Upper lobe of left lung (tissue), 6 donors: ENCODE data around the gene TBC1D8. TPM values are rescaled to one million over a fixed set of nuclear protein-coding genes. Genes with fewer than 3 reads are reported as not detected.

Source experiments
- ATAC-seq, 2 donors: fragments of 200-7000 bp; cut with Tn5 transposase; one replicate each; pipeline ENCODE4 v1.9.1; 2022; ENCODE audit warnings: mild to moderate bottlenecking in 2 of 2, moderate library complexity in 2 of 2; ENCODE audit not compliant: low FRiP score in 2 of 2
- DNase-seq, 2 donors: peaks; one replicate each; pipeline ENCODE4 v3.0.0-alpha.2; 2019 to 2020
- H3K27ac ChIP-seq, 4 donors: fragments of 200-600 bp; sonication (generic); one replicate each; pipeline ENCODE4 v1.5.1; 2016 to 2019
- H3K27me3 ChIP-seq, 4 donors: fragments of 200-600 bp; sonication (generic); one replicate each; pipeline ENCODE4 v1.5.1; 2017 to 2019
- H3K36me3 ChIP-seq, 4 donors: fragments of 200-600 bp; sonication (generic); one replicate each; pipeline ENCODE4 v1.5.1; 2016 to 2019
- H3K4me1 ChIP-seq, 4 donors: fragments of 200-600 bp; sonication (generic); one replicate each; pipeline ENCODE4 v1.5.1; 2018 to 2019
- H3K4me3 ChIP-seq, 4 donors: fragments of 200-600 bp; sonication (generic); one replicate each; pipeline ENCODE4 v1.5.1; 2017 to 2019; ENCODE audit warnings: mild to moderate bottlenecking in 2 of 4, moderate library complexity in 1 of 4
- H3K9me3 ChIP-seq, 4 donors: fragments of 200-600 bp; sonication (generic); one replicate each; pipeline ENCODE4 v1.5.1; 2018 to 2019
- EP300 ChIP-seq, 4 donors: sonication (generic); formaldehyde crosslinking; IDR thresholded peaks; one replicate each; pipeline ENCODE4 v1.5.1; 2017; ENCODE audit warnings: antibody characterized with exemption in 4 of 4, control low read depth in 2 of 4
- POLR2A ChIP-seq, 4 donors: fragments of 450-650 bp; IDR thresholded peaks; one replicate each; pipeline ENCODE4 v1.5.1; 2016 to 2017; ENCODE audit warnings: antibody characterized with exemption in 4 of 4, mild to moderate bottlenecking in 2 of 4
- POLR2AphosphoS5 ChIP-seq, 2 donors: sonication (generic); formaldehyde crosslinking; IDR thresholded peaks; one replicate each; pipeline ENCODE4 v1.5.1; 2017; ENCODE audit warnings: antibody characterized with exemption in 2 of 2
- WGBS, 2 donors: methylation state at CpG; one replicate each; pipeline ENCODE4 v1.1.5; 2017 to 2018; 5-methylcytosine and 5-hydroxymethylcytosine counted together
- total RNA-seq, 6 donors: library from RNA; depleted of rRNA in 4 of 6; stranded (reverse); fragments of >200 nt in 4 of 6; gene quantifications; one replicate each; pipeline versions ENCODE4 v1.1.0 to v1.2.1, GENCODE V29; 2016 to 2021
- TF ChIP-seq, protein P1 (sequence below), 6 experiments: fragments of 450-650 bp in 4 of 6; fragments of 200-600 bp in 2 of 6; sonication (generic) in 2 of 6; IDR thresholded peaks; one replicate each; pipeline ENCODE4 v1.5.1; 2016 to 2019; ENCODE audit warnings: antibody characterized with exemption in 6 of 6
- donor health status: DM: no; HTN: no; CAD: no; lungs with moderate emphysema.
- donor health status: DM: no; HTN: yes; CAD: no; lungs with severe emphysema.

Gene TBC1D8
- total RNA-seq, 6 donors from 2014 or later: 21.0 to 133 (median 56.8) TPM

DNA sequence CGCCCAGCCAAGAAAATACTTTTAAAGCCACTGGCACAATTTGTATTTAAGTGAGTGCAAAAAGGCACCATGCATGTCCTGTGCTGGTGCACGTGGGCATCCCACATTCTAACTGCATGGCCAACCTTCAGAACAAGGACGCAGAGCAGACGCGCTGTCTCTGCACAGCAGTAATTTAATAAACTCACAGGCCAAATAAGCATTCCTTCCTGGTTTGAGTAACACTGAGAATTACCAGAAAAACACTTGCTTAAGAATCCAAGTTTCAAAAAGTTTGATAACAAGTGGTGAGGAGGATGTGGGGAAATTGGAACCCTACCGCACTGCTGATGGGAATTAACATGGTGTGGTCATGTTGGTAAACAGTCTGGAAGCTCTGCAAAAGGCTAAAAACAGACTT is 110.4 kb downstream of the TBC1D8 start:
- Histone ChIP-seq H3K4me1 (peaks cover 0 to 4% (median 0%) of the 10 kb centered on the region in 4 donors), H3K27ac (peak overlapping the region in 2 of 4 donors; percentile 35), H3K27me3 (no peaks in the 10 kb centered on the region), H3K9me3 (no peaks in the 10 kb centered on the region), H3K36me3 (peaks cover 4 to 48% (median 28%) of the 10 kb centered on the region in 4 donors), H3K4me3 (no peak overlapping the region)
- TF ChIP-seq EP300 (IDR thresholded peaks at IDR 0.05) (no peak), POLR2A (IDR thresholded peaks at IDR 0.05) (no peak), POLR2AphosphoS5 (IDR thresholded peaks at IDR 0.05) (no peak)
- TF ChIP-seq, protein P1, sequence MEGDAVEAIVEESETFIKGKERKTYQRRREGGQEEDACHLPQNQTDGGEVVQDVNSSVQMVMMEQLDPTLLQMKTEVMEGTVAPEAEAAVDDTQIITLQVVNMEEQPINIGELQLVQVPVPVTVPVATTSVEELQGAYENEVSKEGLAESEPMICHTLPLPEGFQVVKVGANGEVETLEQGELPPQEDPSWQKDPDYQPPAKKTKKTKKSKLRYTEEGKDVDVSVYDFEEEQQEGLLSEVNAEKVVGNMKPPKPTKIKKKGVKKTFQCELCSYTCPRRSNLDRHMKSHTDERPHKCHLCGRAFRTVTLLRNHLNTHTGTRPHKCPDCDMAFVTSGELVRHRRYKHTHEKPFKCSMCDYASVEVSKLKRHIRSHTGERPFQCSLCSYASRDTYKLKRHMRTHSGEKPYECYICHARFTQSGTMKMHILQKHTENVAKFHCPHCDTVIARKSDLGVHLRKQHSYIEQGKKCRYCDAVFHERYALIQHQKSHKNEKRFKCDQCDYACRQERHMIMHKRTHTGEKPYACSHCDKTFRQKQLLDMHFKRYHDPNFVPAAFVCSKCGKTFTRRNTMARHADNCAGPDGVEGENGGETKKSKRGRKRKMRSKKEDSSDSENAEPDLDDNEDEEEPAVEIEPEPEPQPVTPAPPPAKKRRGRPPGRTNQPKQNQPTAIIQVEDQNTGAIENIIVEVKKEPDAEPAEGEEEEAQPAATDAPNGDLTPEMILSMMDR (IDR thresholded peaks at IDR 0.05): no peak
- 78 to 80% methylated on average over 5 to 6 of the region's 6 CpGs for WGBS, 2 donors
- ATAC-seq: no peak
- no peak for DNase-seq

DNA sequence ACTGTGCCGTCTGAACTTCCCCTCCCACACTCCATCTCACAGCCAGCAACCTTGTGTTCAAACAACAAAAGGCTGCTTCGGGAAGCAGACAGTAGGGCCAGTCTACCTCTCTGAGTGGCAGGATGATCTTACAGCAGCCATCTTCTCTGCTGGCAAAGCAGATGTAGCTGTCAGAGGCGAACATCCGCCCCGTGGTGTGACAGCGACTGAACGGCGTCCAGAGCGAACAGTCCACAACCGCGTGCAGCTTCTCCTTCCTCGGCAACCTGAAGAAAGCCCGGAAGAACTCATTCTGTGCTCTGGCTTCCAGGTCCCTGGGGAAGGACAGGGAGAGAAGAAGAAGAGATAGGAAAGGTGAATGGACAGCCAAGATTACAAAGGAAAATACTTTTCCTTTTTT is 111.1 kb downstream of the TBC1D8 start:
- no peaks in the 10 kb centered on the region for H3K27me3 ChIP-seq
- DNase-seq: no peak
- H3K9me3 ChIP-seq: no peaks in the 10 kb centered on the region
- H3K4me1 ChIP-seq: peaks cover 0 to 4% (median 0%) of the 10 kb centered on the region in 4 donors
- peak overlapping the region in 1 of 4 donors; percentile 1 for H3K27ac ChIP-seq
- H3K36me3 ChIP-seq: peaks cover 4 to 55% (median 35%) of the 10 kb centered on the region in 4 donors
- WGBS, 2 donors: 88 to 91% methylated on average over 13 of the region's 13 CpGs
- no peak overlapping the region for H3K4me3 ChIP-seq
- TF ChIP-seq POLR2AphosphoS5 (IDR thresholded peaks at IDR 0.05) (no peak), POLR2A (IDR thresholded peaks at IDR 0.05) (no peak), EP300 (IDR thresholded peaks at IDR 0.05) (no peak)
- TF ChIP-seq, protein P1 (IDR thresholded peaks at IDR 0.05): no peak
- no peak for ATAC-seq

- no peak for DNase-seq
- ATAC-seq: no peak
- H3K36me3 ChIP-seq: peaks cover 4 to 68% (median 46%) of the 10 kb centered on the region in 4 donors
- TF ChIP-seq POLR2AphosphoS5 (IDR thresholded peaks at IDR 0.05) (no peak), POLR2A (IDR thresholded peaks at IDR 0.05) (no peak), EP300 (IDR thresholded peaks at IDR 0.05) (no peak)
- TF ChIP-seq, protein P1 (IDR thresholded peaks at IDR 0.05): peak in 4 of 6 experiments; percentile 55 to 64 (median 56)
- peak overlapping the region in 1 of 4 donors; percentile 1 for H3K27ac ChIP-seq
- H3K4me3 ChIP-seq: no peak overlapping the region
- H3K9me3 ChIP-seq: no peaks in the 10 kb centered on the region
- 87 to 94% methylated on average over 21 of the region's 21 CpGs for WGBS, 2 donors
- peaks cover 0 to 4% (median 0%) of the 10 kb centered on the region in 4 donors for H3K4me1 ChIP-seq
- H3K27me3 ChIP-seq: no peaks in the 10 kb centered on the region
Observed at GRCh38 chr2:101038455-101039255, 112.5 kb downstream of the TBC1D8 start.

DNA sequence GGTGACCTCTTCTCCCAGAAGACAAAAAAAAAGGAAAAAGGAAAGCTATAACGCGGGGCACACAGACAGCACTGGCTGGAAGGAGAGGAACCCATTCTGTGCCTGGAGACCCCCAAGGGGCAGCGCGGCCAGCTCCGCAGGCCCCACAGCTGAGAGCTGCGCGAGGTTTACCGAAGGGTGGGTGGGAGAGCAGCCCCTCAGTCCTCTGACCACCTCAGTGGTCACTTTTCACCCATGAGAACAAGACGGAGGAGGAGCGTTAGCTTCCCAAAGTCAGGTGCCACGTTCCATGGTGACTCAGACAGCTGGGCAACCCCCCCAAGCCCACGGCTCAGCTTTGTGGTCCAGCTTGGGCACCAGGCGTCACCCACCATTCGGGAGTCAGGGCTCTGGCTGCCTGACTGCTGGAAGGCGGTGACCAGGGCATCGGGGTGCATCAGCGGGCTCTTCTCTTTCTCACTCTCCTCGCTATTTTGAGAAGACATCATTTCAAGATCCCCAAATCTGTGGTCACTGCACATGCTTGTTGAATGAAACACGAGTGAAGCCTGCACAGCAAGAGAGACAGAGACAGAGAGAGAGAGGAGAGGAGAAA is 113.9 kb downstream of the TBC1D8 start:
- peaks cover 9 to 79% (median 46%) of the 10 kb centered on the region in 4 donors for H3K36me3 ChIP-seq
- no peak for ATAC-seq
- peak in 1 of 2 donors; percentile 56 for DNase-seq
- H3K9me3 ChIP-seq: no peaks in the 10 kb centered on the region
- H3K27me3 ChIP-seq: no peaks in the 10 kb centered on the region
- H3K4me3 ChIP-seq: no peak overlapping the region
- no peak overlapping the region for H3K27ac ChIP-seq
- WGBS, 2 donors: 88 to 94% methylated on average over 16 to 19 of the region's 19 CpGs
- H3K4me1 ChIP-seq: peaks cover 0 to 4% (median 0%) of the 10 kb centered on the region in 4 donors
- no peak for TF ChIP-seq POLR2AphosphoS5 (IDR thresholded peaks at IDR 0.05)
- TF ChIP-seq, protein P1 (IDR thresholded peaks at IDR 0.05): no peak
- TF ChIP-seq EP300 (IDR thresholded peaks at IDR 0.05): no peak
- TF ChIP-seq POLR2A (IDR thresholded peaks at IDR 0.05): no peak
